ENCODE results near the gene MFAP3L.

MFAP3L gene

GRCh38 chr4:170017252-170017651 is 8.9 kb downstream of the MFAP3L start:
- no peaks in the 10 kb centered on the region for H3K27me3 ChIP-seq
- H3K9me3 ChIP-seq, result no peaks in the 10 kb centered on the region
- no peak overlapping the region for H3K4me3 ChIP-seq
- no peak overlapping the region for H3K27ac ChIP-seq
- DNase-seq, result no peak
- intact Hi-C loops (cut with DNase I; ENCODE audit: low total_unique reads), result no loop called here
- TF ChIP-seq CTCF (IDR thresholded peaks at IDR 0.05), result no peak
- H3K4me1 ChIP-seq, result peaks cover 0 to 24% (median 11%) of the 10 kb centered on the region in 4 donors
- H3K36me3 ChIP-seq, result no peaks in the 10 kb centered on the region

GRCh38 chr4:170015285-170015684 is 10.9 kb downstream of the MFAP3L start:
- Histone ChIP-seq H3K36me3 (no peaks in the 10 kb centered on the region), H3K27me3 (no peaks in the 10 kb centered on the region), H3K4me1 (peaks cover 0 to 28% (median 11%) of the 10 kb centered on the region in 4 donors), H3K9me3 (no peaks in the 10 kb centered on the region), H3K4me3 (no peak overlapping the region), H3K27ac (peak overlapping the region; percentile 2 to 36)
- intact Hi-C loops (cut with DNase I; ENCODE audit: low total_unique reads), result no loop called here
- no peak for TF ChIP-seq CTCF (IDR thresholded peaks at IDR 0.05)
- DNase-seq, result peak in 1 of 2 donors; percentile 73

GRCh38 chr4:170014359-170015011 is 11.7 kb downstream of the MFAP3L start:
- no peaks in the 10 kb centered on the region for H3K27me3 ChIP-seq
- no peaks in the 10 kb centered on the region for H3K36me3 ChIP-seq
- no peak for TF ChIP-seq CTCF (IDR thresholded peaks at IDR 0.05)
- H3K27ac ChIP-seq, result no peak overlapping the region
- intact Hi-C loops (cut with DNase I; ENCODE audit: low total_unique reads), result no loop called here
- no peak for DNase-seq
- no peak overlapping the region for H3K4me3 ChIP-seq
- H3K4me1 ChIP-seq, result peaks cover 0 to 28% (median 12%) of the 10 kb centered on the region in 4 donors
- H3K9me3 ChIP-seq, result no peaks in the 10 kb centered on the region

- peak overlapping the region; percentile 52 to 60 for H3K27ac ChIP-seq
- TF ChIP-seq CTCF (IDR thresholded peaks at IDR 0.05), result no peak
- no peaks in the 10 kb centered on the region for H3K27me3 ChIP-seq
- no peaks in the 10 kb centered on the region for H3K36me3 ChIP-seq
- H3K4me3 ChIP-seq, result no peak overlapping the region
- intact Hi-C loops (cut with DNase I; ENCODE audit: low total_unique reads), result no loop called here
- H3K4me1 ChIP-seq, result peaks cover 0 to 28% (median 15%) of the 10 kb centered on the region in 4 donors
- no peak for DNase-seq
- H3K9me3 ChIP-seq, result no peaks in the 10 kb centered on the region
Measured at GRCh38 chr4:170012629-170012958, 13.6 kb downstream of the MFAP3L start.

- H3K4me3 ChIP-seq, result no peak overlapping the region
- peak overlapping the region; percentile 52 to 60 for H3K27ac ChIP-seq
- H3K36me3 ChIP-seq, result no peaks in the 10 kb centered on the region
- intact Hi-C loops (cut with DNase I; ENCODE audit: low total_unique reads), result no loop called here
- H3K4me1 ChIP-seq, result peaks cover 0 to 28% (median 15%) of the 10 kb centered on the region in 4 donors
- no peak for TF ChIP-seq CTCF (IDR thresholded peaks at IDR 0.05)
- DNase-seq, result no peak
- H3K9me3 ChIP-seq, result no peaks in the 10 kb centered on the region
- no peaks in the 10 kb centered on the region for H3K27me3 ChIP-seq
Measured at GRCh38 chr4:170011921-170012628, 14.1 kb downstream of the MFAP3L start.
